GM21390 (cell line): ENCODE results near the gene RC3H1.
A peak's percentile ranks its signal among the peaks of the same experiment; 100 is the strongest.
"Not testable (repeated sequence)": the region's sequence is repeated elsewhere in the genome, so short reads cannot be mapped to it uniquely, and the experiment has no call there.

Experiments
- ATAC-seq: cut with Tn5 transposase; IDR thresholded peaks from one replicate; pipeline ENCODE4 v1.9.1; 2021; ENCODE audit not compliant: unreplicated experiment

The RC3H1 gene

GRCh38 chr1:174022976-174023277, 770 bp upstream of the RC3H1 start:
- no peak for ATAC-seq

GRCh38 chr1:174021591-174022079, 522 bp downstream of the RC3H1 start:
- peak; percentile 32 for ATAC-seq

GRCh38 chr1:174018565-174018964, 3.6 kb downstream of the RC3H1 start:
- ATAC-seq, result no peak

- ATAC-seq, result no peak
These were observed 4.8 kb downstream of the RC3H1 start for GRCh38 chr1:174017231-174017970.

- ATAC-seq, result no peak
These were observed 8.2 kb downstream of the RC3H1 start for GRCh38 chr1:174013864-174014418.

- no peak for ATAC-seq
These were observed 13.2 kb downstream of the RC3H1 start for GRCh38 chr1:174008979-174009378.

GRCh38 chr1:174008269-174008668, 13.9 kb downstream of the RC3H1 start:
- ATAC-seq, result no peak

GRCh38 chr1:174007851-174008250, 14.3 kb downstream of the RC3H1 start:
- ATAC-seq, result no peak

GRCh38 chr1:174005032-174005431, 17.1 kb downstream of the RC3H1 start:
- peak; percentile 92 for ATAC-seq

- no peak for ATAC-seq
These were observed 18.3 kb downstream of the RC3H1 start for GRCh38 chr1:174003867-174004266.

GRCh38 chr1:174001573-174001972, 20.6 kb downstream of the RC3H1 start:
- ATAC-seq, result no peak

GRCh38 chr1:174000371-174000770, 21.8 kb downstream of the RC3H1 start:
- ATAC-seq, result no peak

- no peak for ATAC-seq
These were observed 24.4 kb downstream of the RC3H1 start for GRCh38 chr1:173997791-173998190.

GRCh38 chr1:173996995-173997394, 25.2 kb downstream of the RC3H1 start:
- no peak for ATAC-seq

- ATAC-seq, result no peak
These were observed 26.7 kb downstream of the RC3H1 start for GRCh38 chr1:173995475-173995874.

GRCh38 chr1:173993948-173994347, 28.2 kb downstream of the RC3H1 start:
- not testable (repeated sequence) for ATAC-seq

GRCh38 chr1:173988068-173988467, 34.1 kb downstream of the RC3H1 start:
- no peak for ATAC-seq

- no peak for ATAC-seq
These were observed 35.2 kb downstream of the RC3H1 start for GRCh38 chr1:173986951-173987350.

- ATAC-seq, result no peak
These were observed 51.9 kb downstream of the RC3H1 start for GRCh38 chr1:173970252-173970651.

GRCh38 chr1:173965896-173966295, 56.3 kb downstream of the RC3H1 start:
- ATAC-seq, result not testable (repeated sequence)

- no peak for ATAC-seq
These were observed 58.7 kb downstream of the RC3H1 start for GRCh38 chr1:173963477-173963876.

- ATAC-seq, result no peak
These were observed 61.5 kb downstream of the RC3H1 start for GRCh38 chr1:173960625-173961024.

GRCh38 chr1:173954179-173954578, 68.0 kb downstream of the RC3H1 start:
- ATAC-seq, result no peak
